ENCODE measurements around the gene RBPJ. TPM values are rescaled to one million over a fixed set of nuclear protein-coding genes. Genes with fewer than 3 reads are reported as not detected.

The RBPJ gene
- total RNA-seq, 2 donors from 2014 or later, result 71.1 to 78.0 TPM

DNA sequence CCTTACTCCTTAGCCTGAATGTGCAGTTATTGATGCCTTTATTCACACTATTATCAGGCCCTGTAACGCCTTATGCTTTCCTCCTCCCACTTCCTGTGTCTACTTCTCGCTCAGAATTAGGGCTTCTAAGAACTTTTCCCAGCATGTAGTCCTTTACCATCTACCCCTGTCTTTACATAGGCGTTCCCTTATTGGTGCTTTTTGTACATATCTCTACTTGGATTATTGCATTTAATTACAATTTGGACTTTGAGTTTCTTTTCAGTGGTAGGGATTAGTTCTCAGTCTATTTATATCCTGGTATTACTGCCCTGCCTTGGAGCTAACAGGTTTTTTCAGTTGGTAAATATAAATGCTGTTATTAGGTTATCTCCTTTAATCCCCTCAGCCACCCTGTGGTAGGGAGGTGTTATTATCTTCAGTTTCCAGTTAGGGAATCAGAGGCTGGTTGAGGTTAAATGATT is 84.0 kb downstream of the RBPJ start:
- no peaks in the 10 kb centered on the region for H3K27me3 Mint-ChIP-seq (ENCODE audit: insufficient read depth)
- Histone ChIP-seq H3K36me3 (ENCODE audit: control insufficient read depth, insufficient read depth, low read length) (peaks cover 56% of the 10 kb centered on the region), H3K27ac (ENCODE audit: low read depth, low read length) (no peak overlapping the region), H3K9ac (ENCODE audit: extremely low read depth, low read length, poor library complexity, severe bottlenecking) (no peak overlapping the region), H3K9me3 (ENCODE audit: control insufficient read depth, low read length) (peaks cover 43% of the 10 kb centered on the region), H3K27me3 (ENCODE audit: control insufficient read depth, insufficient read depth, low read length, poor library complexity, severe bottlenecking) (no peaks in the 10 kb centered on the region), H3K4me3 (ENCODE audit: low read length) (peak overlapping the region; percentile 64), H3K4me1 (ENCODE audit: control insufficient read depth, insufficient read depth, low read length) (no peaks in the 10 kb centered on the region)
- H3K4me3 Mint-ChIP-seq, result no peak overlapping the region
- no peak overlapping the region for H3K27ac Mint-ChIP-seq
- H3K4me1 Mint-ChIP-seq, result peaks cover 16% of the 10 kb centered on the region
- peaks cover 39% of the 10 kb centered on the region for H3K36me3 Mint-ChIP-seq (ENCODE audit: low read depth)
- DNase-seq, result no peak
- WGBS, 2 experiments (ENCODE audit: insufficient coverage in 1 of 2, insufficient read length in 1 of 2), result 92 to 96% methylated on average over 3 of the region's 3 CpGs
- TF ChIP-seq, protein P1, sequence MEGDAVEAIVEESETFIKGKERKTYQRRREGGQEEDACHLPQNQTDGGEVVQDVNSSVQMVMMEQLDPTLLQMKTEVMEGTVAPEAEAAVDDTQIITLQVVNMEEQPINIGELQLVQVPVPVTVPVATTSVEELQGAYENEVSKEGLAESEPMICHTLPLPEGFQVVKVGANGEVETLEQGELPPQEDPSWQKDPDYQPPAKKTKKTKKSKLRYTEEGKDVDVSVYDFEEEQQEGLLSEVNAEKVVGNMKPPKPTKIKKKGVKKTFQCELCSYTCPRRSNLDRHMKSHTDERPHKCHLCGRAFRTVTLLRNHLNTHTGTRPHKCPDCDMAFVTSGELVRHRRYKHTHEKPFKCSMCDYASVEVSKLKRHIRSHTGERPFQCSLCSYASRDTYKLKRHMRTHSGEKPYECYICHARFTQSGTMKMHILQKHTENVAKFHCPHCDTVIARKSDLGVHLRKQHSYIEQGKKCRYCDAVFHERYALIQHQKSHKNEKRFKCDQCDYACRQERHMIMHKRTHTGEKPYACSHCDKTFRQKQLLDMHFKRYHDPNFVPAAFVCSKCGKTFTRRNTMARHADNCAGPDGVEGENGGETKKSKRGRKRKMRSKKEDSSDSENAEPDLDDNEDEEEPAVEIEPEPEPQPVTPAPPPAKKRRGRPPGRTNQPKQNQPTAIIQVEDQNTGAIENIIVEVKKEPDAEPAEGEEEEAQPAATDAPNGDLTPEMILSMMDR (conservative IDR thresholded peaks at IDR 0.05), result peak; percentile 60
- H3K9me3 Mint-ChIP-seq, result peaks cover 18% of the 10 kb centered on the region

DNA sequence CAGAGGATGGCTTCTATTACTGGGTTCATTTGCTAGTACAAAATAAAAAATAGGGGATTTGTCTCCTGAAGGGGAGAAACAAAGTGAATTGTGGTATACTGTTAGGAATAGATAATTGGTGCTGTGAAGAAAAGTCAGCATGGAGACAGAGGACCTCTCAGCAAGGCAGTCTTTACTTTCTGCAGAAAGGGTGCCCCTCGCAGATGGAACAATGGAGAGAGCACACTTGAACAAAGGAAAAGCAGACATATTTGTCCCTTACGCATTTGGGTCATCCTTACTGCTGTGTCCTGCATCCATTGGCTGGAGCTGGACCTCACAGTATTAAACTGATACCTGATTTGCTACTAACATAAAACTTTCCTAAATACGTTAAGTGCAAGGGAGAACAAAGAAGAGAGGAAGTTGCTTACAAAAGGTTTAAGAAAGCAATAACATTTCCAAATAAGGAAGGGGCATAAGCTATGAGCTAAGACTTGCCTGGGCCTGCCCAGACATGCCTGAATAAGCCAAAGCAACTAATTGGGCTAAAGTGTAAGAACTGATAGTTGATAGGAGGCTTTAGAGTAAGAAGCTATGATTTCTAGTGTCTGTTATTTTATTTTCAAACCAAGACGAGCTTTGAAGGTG is 85.6 kb downstream of the RBPJ start:
- no peaks in the 10 kb centered on the region for H3K27me3 ChIP-seq (ENCODE audit: control insufficient read depth, insufficient read depth, low read length, poor library complexity, severe bottlenecking)
- WGBS, 2 experiments (ENCODE audit: insufficient coverage in 1 of 2, insufficient read length in 1 of 2), result 92 to 100% methylated on average over 1 to 4 of the region's 4 CpGs
- H3K36me3 ChIP-seq (ENCODE audit: control insufficient read depth, insufficient read depth, low read length), result peaks cover 57% of the 10 kb centered on the region
- Mint-ChIP-seq H3K9me3 (peaks cover 18% of the 10 kb centered on the region), H3K4me1 (peaks cover 9% of the 10 kb centered on the region), H3K36me3 (ENCODE audit: low read depth) (peaks cover 41% of the 10 kb centered on the region), H3K27ac (peak overlapping the region; percentile 39), H3K27me3 (ENCODE audit: insufficient read depth) (no peaks in the 10 kb centered on the region), H3K4me3 (no peak overlapping the region)
- H3K4me1 ChIP-seq (ENCODE audit: control insufficient read depth, insufficient read depth, low read length), result no peaks in the 10 kb centered on the region
- peak overlapping the region; percentile 66 for H3K4me3 ChIP-seq (ENCODE audit: low read length)
- TF ChIP-seq, protein P1 (conservative IDR thresholded peaks at IDR 0.05), result no peak
- peak; percentile 56 for DNase-seq
- H3K27ac ChIP-seq (ENCODE audit: low read depth, low read length), result no peak overlapping the region
- peaks cover 43% of the 10 kb centered on the region for H3K9me3 ChIP-seq (ENCODE audit: control insufficient read depth, low read length)
- no peak overlapping the region for H3K9ac ChIP-seq (ENCODE audit: extremely low read depth, low read length, poor library complexity, severe bottlenecking)

DNA sequence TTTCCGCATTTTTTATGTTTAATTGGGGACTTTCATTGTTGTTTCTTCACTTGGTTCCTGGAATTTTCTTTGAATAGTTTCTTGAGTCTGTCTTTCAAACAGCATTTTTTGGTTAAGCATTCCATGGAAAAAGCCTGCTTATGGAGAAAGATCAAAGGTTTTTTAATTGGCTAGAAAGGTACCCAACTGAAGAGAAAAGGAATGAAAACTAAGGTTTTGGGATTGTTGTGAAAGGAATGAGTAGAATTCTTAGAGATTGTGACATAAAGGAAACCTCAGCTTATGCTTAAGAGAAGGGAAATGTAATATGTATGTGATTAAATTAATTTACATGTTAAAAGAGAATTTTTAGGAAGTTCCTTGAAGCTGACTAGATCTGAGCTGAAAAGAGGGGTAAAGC is 86.7 kb downstream of the RBPJ start:
- Histone ChIP-seq H3K36me3 (ENCODE audit: control insufficient read depth, insufficient read depth, low read length) (peaks cover 62% of the 10 kb centered on the region), H3K9me3 (ENCODE audit: control insufficient read depth, low read length) (peaks cover 43% of the 10 kb centered on the region), H3K4me1 (ENCODE audit: control insufficient read depth, insufficient read depth, low read length) (no peaks in the 10 kb centered on the region), H3K27me3 (ENCODE audit: control insufficient read depth, insufficient read depth, low read length, poor library complexity, severe bottlenecking) (no peaks in the 10 kb centered on the region), H3K9ac (ENCODE audit: extremely low read depth, low read length, poor library complexity, severe bottlenecking) (no peak overlapping the region), H3K4me3 (ENCODE audit: low read length) (peak overlapping the region; percentile 29), H3K27ac (ENCODE audit: low read depth, low read length) (no peak overlapping the region)
- Mint-ChIP-seq H3K27me3 (ENCODE audit: insufficient read depth) (no peaks in the 10 kb centered on the region), H3K36me3 (ENCODE audit: low read depth) (peaks cover 43% of the 10 kb centered on the region), H3K4me1 (peaks cover 9% of the 10 kb centered on the region), H3K9me3 (peaks cover 18% of the 10 kb centered on the region), H3K4me3 (no peak overlapping the region), H3K27ac (peak overlapping the region; percentile 22)
- 100% methylated on average over 1 of the region's 1 CpG; no CpG with 5 or more reads in 1 of the 2 experiments for WGBS, 2 experiments (ENCODE audit: insufficient coverage in 1 of 2, insufficient read length in 1 of 2)
- no peak for DNase-seq
- TF ChIP-seq, protein P1 (conservative IDR thresholded peaks at IDR 0.05), result no peak

Data from endodermal cell (in vitro differentiated cells).